Ovary (tissue), 3 donors: Measurements from ENCODE around the gene POLA1.

Source experiments
- CTCF ChIP-seq, 3 donors: fragments of 450-650 bp in 2 of 3; fragments of 200-600 bp in 1 of 3; IDR thresholded peaks; one replicate each; pipeline versions ENCODE4 v1.5.1 to v1.8.0; 2016 to 2022; ENCODE audit warnings: antibody characterized with exemption in 3 of 3, mild to moderate bottlenecking in 1 of 3
- POLR2A ChIP-seq: fragments of 450-650 bp; IDR thresholded peaks from one replicate; pipeline ENCODE4 v1.6.1; 2017; ENCODE audit warnings: antibody characterized with exemption, mild to moderate bottlenecking, moderate library complexity
- donor health status: DM: no; HTN: no; CAD: no.

GRCh38 chrX:24877288-24877664 is 183.6 kb downstream of the POLA1 start:
- TF ChIP-seq POLR2A (no peak), CTCF (IDR thresholded peaks at IDR 0.05) (no peak)
